Nephron (organoid): ENCODE measurements around the gene ACAA1.
"Not testable (repeated sequence)": the region's sequence is repeated elsewhere in the genome, so short reads cannot be mapped to it uniquely, and the experiment has no call there.

Experiments used
- H3K27ac Mint-ChIP-seq, 3 experiments: 2 replicates each; pipeline ENCODE4 v1.8.0; 2020; ENCODE audit warnings: mixed read lengths in 3 of 3, mild to moderate bottlenecking in 2 of 3, moderate library complexity in 1 of 3
- H3K27me3 Mint-ChIP-seq: 2 replicates; pipeline ENCODE4 v1.8.0; 2021; ENCODE audit warnings: low read depth, mild to moderate bottlenecking, moderate library complexity, mixed read lengths
- H3K36me3 Mint-ChIP-seq: 2 replicates; pipeline ENCODE4 v1.8.0; 2020; ENCODE audit warnings: low read depth, mixed read lengths
- H3K4me1 Mint-ChIP-seq: 2 replicates; pipeline ENCODE4 v1.8.0; 2020; ENCODE audit warnings: mixed read lengths
- H3K4me3 Mint-ChIP-seq, 3 experiments: 2 replicates each; pipeline ENCODE4 v1.8.0; 2020; ENCODE audit warnings: mild to moderate bottlenecking in 3 of 3, mixed read lengths in 3 of 3, moderate library complexity in 2 of 3
- H3K9me3 Mint-ChIP-seq: 2 replicates; pipeline ENCODE4 v1.8.0; 2020; ENCODE audit warnings: mixed read lengths
- CTCF ChIP-seq, 3 experiments: fragments of 200-600 bp; sonication (generic); IDR thresholded peaks; one replicate each; pipeline ENCODE4 v1.5.0; 2021; ENCODE audit warnings: antibody characterized with exemption in 3 of 3; ENCODE audit not compliant: unreplicated experiment in 3 of 3

Gene ACAA1

DNA sequence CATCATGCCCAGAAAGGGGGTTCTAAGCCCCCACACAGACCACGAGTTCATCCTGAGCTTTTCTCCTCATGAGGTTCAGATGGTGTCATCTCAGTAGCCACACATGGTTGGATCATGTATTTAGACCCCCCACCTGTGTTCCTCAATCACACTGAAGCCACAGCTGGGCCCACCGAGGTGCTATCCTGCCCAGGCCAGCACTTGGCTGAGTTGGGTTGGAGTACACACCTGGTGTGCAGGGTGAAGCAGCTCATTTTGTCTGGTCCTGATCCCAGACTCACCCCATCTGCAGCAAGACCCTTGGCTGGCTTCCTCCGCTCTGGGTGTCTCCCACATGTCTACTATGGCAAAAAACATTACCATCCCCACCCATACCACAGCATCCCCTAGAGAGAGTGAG, 41.9 kb downstream of the ACAA1 start:
- no peak for TF ChIP-seq CTCF (IDR thresholded peaks at IDR 0.05; ENCODE audit: unreplicated experiment in 3 of 3)
- Mint-ChIP-seq H3K9me3 (no peaks in the 10 kb centered on the region), H3K27ac (no peak overlapping the region), H3K4me1 (no peaks in the 10 kb centered on the region), H3K4me3 (no peak overlapping the region), H3K36me3 (no peaks in the 10 kb centered on the region), H3K27me3 (peaks cover 23% of the 10 kb centered on the region)

- Mint-ChIP-seq H3K4me1 (no peaks in the 10 kb centered on the region), H3K27ac (no peak overlapping the region), H3K36me3 (no peaks in the 10 kb centered on the region), H3K27me3 (peaks cover 17% of the 10 kb centered on the region), H3K4me3 (no peak overlapping the region), H3K9me3 (no peaks in the 10 kb centered on the region)
- no peak for TF ChIP-seq CTCF (IDR thresholded peaks at IDR 0.05; ENCODE audit: unreplicated experiment in 3 of 3)
Observed at GRCh38 chr3:38090453-38090852, 46.5 kb downstream of the ACAA1 start.

GRCh38 chr3:38089163-38089562, 47.8 kb downstream of the ACAA1 start:
- H3K27me3 Mint-ChIP-seq = peaks cover 22% of the 10 kb centered on the region
- no peak overlapping the region for H3K27ac Mint-ChIP-seq
- H3K9me3 Mint-ChIP-seq = peaks cover 12% of the 10 kb centered on the region
- TF ChIP-seq CTCF (IDR thresholded peaks at IDR 0.05; ENCODE audit: unreplicated experiment in 3 of 3) = no peak
- H3K36me3 Mint-ChIP-seq = peaks cover 12% of the 10 kb centered on the region
- H3K4me1 Mint-ChIP-seq = no peaks in the 10 kb centered on the region
- H3K4me3 Mint-ChIP-seq = no peak overlapping the region

- no peak overlapping the region for H3K27ac Mint-ChIP-seq
- no peak for TF ChIP-seq CTCF (IDR thresholded peaks at IDR 0.05; ENCODE audit: unreplicated experiment in 3 of 3)
- H3K4me1 Mint-ChIP-seq = no peaks in the 10 kb centered on the region
Observed at GRCh38 chr3:38088126-38089078, 48.5 kb downstream of the ACAA1 start.

DNA sequence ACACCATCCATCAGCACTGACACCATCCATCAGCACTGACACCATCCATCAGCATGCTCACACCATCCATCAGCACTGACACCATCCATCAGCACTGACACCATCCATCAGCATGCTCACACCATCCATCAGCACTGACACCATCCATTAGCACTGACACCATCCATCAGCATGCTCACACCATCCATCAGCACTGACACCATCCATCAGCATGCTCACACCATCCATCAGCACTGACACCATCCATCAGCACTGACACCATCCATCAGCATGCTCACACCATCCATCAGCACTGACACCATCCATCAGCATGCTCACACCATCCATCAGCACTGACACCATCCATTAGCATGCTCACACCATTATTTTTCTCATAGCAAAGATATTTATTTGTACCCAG, 49.6 kb downstream of the ACAA1 start:
- not testable (repeated sequence) for H3K27ac Mint-ChIP-seq, H3K4me3 Mint-ChIP-seq, H3K4me1 Mint-ChIP-seq
- Mint-ChIP-seq H3K9me3 (peaks cover 20% of the 10 kb centered on the region), H3K36me3 (peaks cover 15% of the 10 kb centered on the region), H3K27me3 (peaks cover 21% of the 10 kb centered on the region)

More at GRCh38 chr3:38088126-38089078, 48.5 kb downstream of the ACAA1 start:
- Mint-ChIP-seq H3K27me3 (peaks cover 24% of the 10 kb centered on the region), H3K4me3 (no peak overlapping the region), H3K9me3 (peaks cover 16% of the 10 kb centered on the region), H3K36me3 (peaks cover 15% of the 10 kb centered on the region)

GRCh38 chr3:38086496-38086895, 50.4 kb downstream of the ACAA1 start:
- H3K4me1 Mint-ChIP-seq = no peaks in the 10 kb centered on the region
- no peak overlapping the region for H3K27ac Mint-ChIP-seq

More at GRCh38 chr3:38086496-38086895, 50.4 kb downstream of the ACAA1 start:
- Mint-ChIP-seq H3K27me3 (peaks cover 17% of the 10 kb centered on the region), H3K36me3 (peaks cover 15% of the 10 kb centered on the region), H3K4me3 (no peak overlapping the region), H3K9me3 (peaks cover 20% of the 10 kb centered on the region)
- no peak for TF ChIP-seq CTCF (IDR thresholded peaks at IDR 0.05; ENCODE audit: unreplicated experiment in 3 of 3)
